Body of pancreas (tissue), 4 donors: ENCODE data around the gene CHST13.

Experiments
- CTCF ChIP-seq, 7 experiments: fragments of 450-650 bp in 4 of 7; fragments of 200-600 bp in 3 of 7; sonication (generic) in 3 of 7; IDR thresholded peaks; one replicate each; pipeline ENCODE4 v1.5.1; 2016 to 2019; ENCODE audit warnings: antibody characterized with exemption in 7 of 7
- POLR2A ChIP-seq, 3 donors: fragments of 450-650 bp; IDR thresholded peaks; one replicate each; pipeline ENCODE4 v1.6.1; 2016; ENCODE audit warnings: antibody characterized with exemption in 3 of 3, mild to moderate bottlenecking in 2 of 3

DNA sequence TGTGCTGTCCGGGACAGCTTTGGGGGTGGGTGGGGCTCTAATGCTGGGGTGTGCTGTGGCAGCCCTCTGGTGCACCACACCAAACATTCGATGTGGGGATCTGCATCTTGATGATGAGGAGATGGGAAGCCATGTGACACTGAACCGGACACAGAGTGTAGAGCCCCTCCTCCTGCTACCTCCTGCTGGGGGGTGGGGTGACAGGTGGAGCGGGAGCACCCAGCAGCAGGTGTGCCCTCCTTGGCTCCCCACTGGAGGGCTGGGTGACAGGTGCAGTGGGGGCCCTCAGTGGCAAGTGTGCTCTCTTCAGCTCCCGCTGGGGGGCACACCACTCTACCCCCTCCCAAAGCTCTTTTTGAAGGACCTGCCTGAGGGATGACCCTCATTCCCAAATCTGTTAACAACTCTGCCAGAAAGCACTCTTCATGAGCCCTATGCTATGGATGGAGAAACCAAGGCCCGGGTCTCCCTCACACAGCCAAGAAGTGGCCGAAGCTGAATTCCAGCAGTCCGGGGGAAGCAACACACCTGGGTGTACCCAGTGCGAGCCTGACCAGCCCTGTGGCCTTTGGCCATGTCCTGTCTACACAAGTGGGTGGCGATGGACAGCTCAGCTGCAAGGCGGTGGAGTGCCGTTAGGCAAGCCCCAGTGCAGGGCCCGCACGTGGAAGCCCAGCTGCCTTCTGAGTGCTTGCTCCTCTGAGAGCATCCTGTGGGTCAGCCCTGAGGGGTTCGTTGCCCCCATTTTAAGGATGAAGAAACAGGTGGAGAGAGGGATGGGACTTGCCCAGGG is 5.8 kb upstream of the CHST13 start:
- no peak for TF ChIP-seq POLR2A (IDR thresholded peaks at IDR 0.05)
- no peak for TF ChIP-seq CTCF (IDR thresholded peaks at IDR 0.05)
